Chondrocyte (in vitro differentiated cells): ENCODE results near the gene TMPRSS9. TPM values are rescaled to one million over a fixed set of nuclear protein-coding genes. Genes with fewer than 3 reads are reported as not detected.

Experiments
- DNase-seq: peaks from one replicate; pipeline ENCODE4 v3.0.0; 2021; ENCODE audit warnings: mixed read lengths, low spot score
- H3K27ac Mint-ChIP-seq: one replicate; pipeline ENCODE4 v1.8.0; 2021; ENCODE audit warnings: mild to moderate bottlenecking, moderate library complexity, mixed read lengths; ENCODE audit not compliant: unreplicated experiment
- H3K27me3 Mint-ChIP-seq: 2 replicates; pipeline ENCODE4 v1.8.0; 2021; ENCODE audit warnings: low read depth, mixed read lengths
- H3K36me3 Mint-ChIP-seq: 2 replicates; pipeline ENCODE4 v1.8.0; 2021; ENCODE audit warnings: low read depth, mixed read lengths
- H3K4me1 Mint-ChIP-seq: 2 replicates; pipeline ENCODE4 v1.8.0; 2021; ENCODE audit warnings: low read depth, mild to moderate bottlenecking, mixed read lengths
- H3K4me3 Mint-ChIP-seq: one replicate; pipeline ENCODE4 v1.8.0; 2021; ENCODE audit warnings: mild to moderate bottlenecking, moderate library complexity, mixed read lengths; ENCODE audit not compliant: unreplicated experiment
- H3K9me3 Mint-ChIP-seq: 2 replicates; pipeline ENCODE4 v1.8.0; 2021; ENCODE audit warnings: low read depth, mixed read lengths
- CTCF ChIP-seq: fragments of 200-600 bp; sonication (generic); IDR thresholded peaks from 2 replicates; pipeline ENCODE4 v1.5.0; 2021; ENCODE audit warnings: antibody characterized with exemption, mild to moderate bottlenecking, moderate library complexity
- total RNA-seq: library from RNA; stranded (reverse); gene quantifications from 3 replicates; pipeline ENCODE4 v1.2.1, GENCODE V29; 2021

The TMPRSS9 gene
- total RNA-seq, 1 donor from 2014 or later = 0.15 TPM

DNA sequence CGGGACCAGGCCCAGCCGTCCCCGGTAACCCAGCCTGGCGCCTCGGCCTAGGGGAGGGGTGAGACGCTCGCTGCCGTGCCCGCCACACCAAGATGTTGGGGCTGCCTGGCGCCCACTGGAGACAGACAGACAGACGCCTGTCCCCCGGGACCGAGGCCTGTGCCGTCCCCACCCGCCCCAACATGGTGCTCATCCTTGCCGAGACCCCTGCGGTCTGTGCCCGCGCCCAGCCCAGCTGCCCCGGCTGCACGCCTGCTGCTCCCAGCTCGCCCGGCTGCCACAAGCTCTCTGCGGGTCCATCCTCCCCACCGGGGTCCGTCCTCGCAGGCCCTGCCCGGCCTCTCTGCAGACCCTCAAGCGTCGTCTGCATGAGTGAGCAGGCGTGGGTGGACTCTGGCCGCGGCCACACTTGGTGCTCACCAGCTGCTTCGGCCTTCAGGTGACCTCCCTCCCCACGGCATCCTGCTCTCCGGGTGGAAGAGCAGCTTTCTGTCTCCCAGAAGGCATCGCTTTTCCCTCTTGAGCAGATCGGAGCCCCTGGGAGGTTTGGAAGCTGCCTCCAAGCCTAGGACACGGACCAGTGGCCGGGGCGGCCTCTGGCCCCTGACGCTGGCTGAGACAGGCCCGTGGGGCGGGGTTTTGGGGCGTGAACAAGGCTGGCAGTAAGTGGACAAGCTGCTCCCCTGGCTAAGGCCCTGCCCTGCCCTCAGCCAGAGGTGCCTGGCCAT lies 6.7 kb upstream of the TMPRSS9 start:
- no peaks in the 10 kb centered on the region for H3K9me3 Mint-ChIP-seq
- H3K27ac Mint-ChIP-seq = no peak overlapping the region
- peak; percentile 94 for DNase-seq
- H3K36me3 Mint-ChIP-seq = peaks cover 1% of the 10 kb centered on the region
- no peak for TF ChIP-seq CTCF
- H3K27me3 Mint-ChIP-seq = no peaks in the 10 kb centered on the region
- H3K4me3 Mint-ChIP-seq = no peak overlapping the region
- no peaks in the 10 kb centered on the region for H3K4me1 Mint-ChIP-seq

- Mint-ChIP-seq H3K4me1 (no peaks in the 10 kb centered on the region), H3K9me3 (no peaks in the 10 kb centered on the region), H3K27ac (no peak overlapping the region), H3K27me3 (peaks cover 6% of the 10 kb centered on the region), H3K36me3 (peaks cover 1% of the 10 kb centered on the region), H3K4me3 (no peak overlapping the region)
- no peak for TF ChIP-seq CTCF
- DNase-seq = no peak
Observed at GRCh38 chr19:2353887-2354592, 6.0 kb upstream of the TMPRSS9 start.

DNA sequence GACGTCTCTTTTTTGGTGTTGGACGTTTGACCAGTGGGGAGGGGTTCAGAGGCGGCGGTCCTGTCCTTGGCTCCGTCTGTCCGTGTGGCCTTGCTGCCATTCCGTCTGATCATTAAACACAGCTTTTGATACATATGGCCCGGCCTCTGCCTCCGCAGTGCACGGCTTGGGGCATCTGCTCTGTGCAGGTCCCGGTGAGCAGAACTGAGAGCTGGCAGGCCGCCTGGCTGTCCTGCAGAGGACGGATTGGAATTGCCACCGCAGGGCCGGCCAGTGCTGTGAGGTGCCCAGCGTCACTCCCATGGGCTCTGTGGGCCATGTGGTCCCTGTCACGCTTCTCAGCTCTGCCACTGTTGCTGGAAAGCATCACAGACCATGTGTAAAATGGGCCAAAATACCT lies 5.4 kb upstream of the TMPRSS9 start:
- Mint-ChIP-seq H3K27me3 (peaks cover 9% of the 10 kb centered on the region), H3K36me3 (peaks cover 1% of the 10 kb centered on the region), H3K4me1 (no peaks in the 10 kb centered on the region), H3K4me3 (no peak overlapping the region), H3K9me3 (no peaks in the 10 kb centered on the region), H3K27ac (no peak overlapping the region)
- TF ChIP-seq CTCF = no peak
- no peak for DNase-seq

- peaks cover 1% of the 10 kb centered on the region for H3K36me3 Mint-ChIP-seq
- TF ChIP-seq CTCF = no peak
- no peak for DNase-seq
- peaks cover 10% of the 10 kb centered on the region for H3K27me3 Mint-ChIP-seq
- no peaks in the 10 kb centered on the region for H3K4me1 Mint-ChIP-seq
- H3K9me3 Mint-ChIP-seq = no peaks in the 10 kb centered on the region
- no peak overlapping the region for H3K4me3 Mint-ChIP-seq
- H3K27ac Mint-ChIP-seq = no peak overlapping the region
Observed at GRCh38 chr19:2355168-2356035, 4.7 kb upstream of the TMPRSS9 start.

DNA sequence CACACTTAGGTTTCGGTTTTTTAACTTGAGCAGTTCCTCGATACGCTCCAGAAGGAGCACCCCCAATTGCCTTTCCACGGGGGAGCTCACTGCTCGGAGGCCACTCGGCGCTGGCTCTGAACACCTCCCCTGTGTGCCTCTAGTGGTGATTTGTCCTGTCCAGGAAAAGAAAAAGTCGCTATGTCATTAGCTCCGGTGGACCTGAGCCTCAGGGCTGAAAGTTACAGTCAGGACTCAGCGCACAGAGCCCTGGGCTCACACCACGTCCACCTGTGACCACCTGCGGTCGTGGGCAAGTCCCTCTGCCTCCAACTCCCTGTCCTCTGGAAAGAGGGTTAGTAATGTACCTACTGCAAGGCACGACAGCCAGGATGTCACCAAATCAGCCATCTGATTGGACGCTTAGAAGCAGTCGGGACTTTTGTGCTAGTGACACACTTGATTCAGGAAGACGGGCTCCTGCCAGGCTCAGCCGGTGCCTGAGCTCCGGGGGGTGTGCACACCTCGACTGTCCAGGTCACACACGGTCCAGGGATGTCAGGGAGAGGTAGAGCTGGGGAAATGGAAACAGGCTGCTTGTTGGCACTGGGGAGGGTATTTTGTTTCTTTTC lies 3.9 kb upstream of the TMPRSS9 start:
- DNase-seq = no peak

More for the DNA sequence above, 3.9 kb upstream of the TMPRSS9 start:
- H3K4me1 Mint-ChIP-seq = no peaks in the 10 kb centered on the region
- no peaks in the 10 kb centered on the region for H3K9me3 Mint-ChIP-seq
- H3K36me3 Mint-ChIP-seq = peaks cover 1% of the 10 kb centered on the region
- no peak overlapping the region for H3K4me3 Mint-ChIP-seq
- H3K27ac Mint-ChIP-seq = no peak overlapping the region
- TF ChIP-seq CTCF = no peak
- peaks cover 14% of the 10 kb centered on the region for H3K27me3 Mint-ChIP-seq
